ENCODE data around the gene SLC2A6. TPM values are rescaled to one million over a fixed set of nuclear protein-coding genes. Genes with fewer than 3 reads are reported as not detected.

Gene SLC2A6
- total RNA-seq, 1 donor from 2014 or later = 4.1 TPM

DNA sequence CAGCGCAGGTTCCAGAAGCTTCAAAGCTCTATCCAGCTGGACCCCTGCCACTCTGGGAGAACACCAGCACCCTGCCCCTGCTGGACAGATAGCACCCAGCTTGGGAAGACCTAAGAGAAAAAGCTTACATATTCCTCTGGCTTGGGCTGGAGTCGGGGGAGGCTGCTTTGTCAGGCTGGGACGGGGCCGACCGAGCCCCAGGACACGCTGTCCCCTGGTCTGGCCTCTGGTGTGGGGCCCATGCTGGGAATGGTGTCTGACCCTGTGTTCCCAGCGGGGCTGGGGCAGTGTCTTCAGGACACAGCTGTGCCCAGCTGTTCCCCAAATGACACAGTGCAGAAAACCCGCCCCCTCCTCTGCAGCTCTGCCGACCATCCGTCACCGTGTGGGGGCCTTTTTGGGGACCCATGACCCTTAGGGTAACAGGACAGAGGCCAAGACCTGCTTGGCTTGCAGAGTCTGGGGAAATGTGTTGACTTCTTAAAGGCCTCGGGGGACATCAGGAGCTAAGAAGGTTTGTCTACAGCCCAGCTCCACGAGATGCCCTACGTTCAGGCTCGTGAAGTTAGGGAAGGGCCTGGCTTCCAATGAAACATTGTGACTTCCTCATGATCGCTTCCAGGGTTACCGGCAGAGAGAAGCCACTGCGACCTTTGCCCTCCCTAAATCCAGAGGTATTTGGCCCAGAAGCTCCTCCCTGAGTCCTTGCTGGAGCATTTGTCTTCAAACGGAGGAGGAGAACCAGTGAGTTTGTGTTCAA lies 20.4 kb upstream of the SLC2A6 start:
- DNase-seq (ENCODE audit: low spot score) = no peak
- intact Hi-C loops (cut with micrococcal nuclease) = no loop called here
- Mint-ChIP-seq H3K27ac (no peak overlapping the region), H3K4me3 (no peak overlapping the region), H3K9me3 (peaks cover 30% of the 10 kb centered on the region), H3K4me1 (ENCODE audit: low read depth) (no peaks in the 10 kb centered on the region), H3K36me3 (ENCODE audit: low read depth) (no peaks in the 10 kb centered on the region), H3K27me3 (ENCODE audit: insufficient read depth) (no peaks in the 10 kb centered on the region)

DNA sequence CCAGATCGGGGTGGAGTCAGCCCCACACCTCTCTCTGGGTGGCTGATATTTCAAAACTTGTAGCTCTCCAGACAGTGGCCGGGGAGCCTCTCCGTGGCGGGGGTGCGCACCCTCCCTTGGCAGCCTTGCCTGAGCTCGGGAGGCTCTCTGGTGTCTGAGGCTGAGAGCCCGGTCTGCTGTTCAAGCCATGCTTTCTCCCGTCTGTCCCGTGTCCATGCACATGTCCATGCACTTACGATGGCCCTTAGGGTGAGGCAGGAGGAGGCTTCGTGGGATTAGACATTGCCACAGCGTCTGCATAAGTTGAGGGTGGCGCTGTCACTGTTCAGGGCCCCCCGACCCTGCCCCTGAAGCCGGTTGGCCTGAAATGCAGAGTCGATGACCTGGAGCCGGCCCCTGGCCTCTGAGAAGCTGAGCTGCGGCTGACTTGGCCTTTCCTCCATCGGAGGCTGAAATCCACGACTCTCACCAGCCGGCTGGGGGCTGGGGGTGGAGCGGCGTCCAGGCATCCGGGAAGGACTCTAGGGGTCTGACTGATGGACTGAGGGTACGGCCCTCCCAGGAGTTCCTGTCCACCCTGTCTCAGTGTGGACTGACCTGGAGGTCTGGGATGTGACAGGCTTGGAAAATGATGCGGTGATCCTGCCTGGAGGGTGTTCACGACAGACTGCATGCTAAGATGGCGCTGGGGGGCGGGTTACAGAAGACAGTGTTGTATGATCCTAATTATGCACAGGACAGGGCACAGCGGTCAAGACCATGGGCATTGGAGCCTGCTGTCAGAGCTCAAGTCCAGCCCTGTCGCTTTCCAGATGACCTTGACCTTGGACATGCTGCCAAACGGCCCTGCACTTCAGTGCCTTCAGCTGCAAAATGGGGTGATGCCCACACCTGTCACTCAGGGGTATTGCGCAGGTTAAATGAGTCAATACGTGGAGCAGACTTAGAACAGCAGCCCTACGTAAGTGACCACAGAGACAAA lies 18.3 kb upstream of the SLC2A6 start:
- Mint-ChIP-seq H3K4me1 (ENCODE audit: low read depth) (no peaks in the 10 kb centered on the region), H3K36me3 (ENCODE audit: low read depth) (no peaks in the 10 kb centered on the region), H3K9me3 (peaks cover 21% of the 10 kb centered on the region), H3K27me3 (ENCODE audit: insufficient read depth) (no peaks in the 10 kb centered on the region), H3K27ac (no peak overlapping the region), H3K4me3 (no peak overlapping the region)
- intact Hi-C loops (cut with micrococcal nuclease) = no loop called here
- no peak for DNase-seq (ENCODE audit: low spot score)

DNA sequence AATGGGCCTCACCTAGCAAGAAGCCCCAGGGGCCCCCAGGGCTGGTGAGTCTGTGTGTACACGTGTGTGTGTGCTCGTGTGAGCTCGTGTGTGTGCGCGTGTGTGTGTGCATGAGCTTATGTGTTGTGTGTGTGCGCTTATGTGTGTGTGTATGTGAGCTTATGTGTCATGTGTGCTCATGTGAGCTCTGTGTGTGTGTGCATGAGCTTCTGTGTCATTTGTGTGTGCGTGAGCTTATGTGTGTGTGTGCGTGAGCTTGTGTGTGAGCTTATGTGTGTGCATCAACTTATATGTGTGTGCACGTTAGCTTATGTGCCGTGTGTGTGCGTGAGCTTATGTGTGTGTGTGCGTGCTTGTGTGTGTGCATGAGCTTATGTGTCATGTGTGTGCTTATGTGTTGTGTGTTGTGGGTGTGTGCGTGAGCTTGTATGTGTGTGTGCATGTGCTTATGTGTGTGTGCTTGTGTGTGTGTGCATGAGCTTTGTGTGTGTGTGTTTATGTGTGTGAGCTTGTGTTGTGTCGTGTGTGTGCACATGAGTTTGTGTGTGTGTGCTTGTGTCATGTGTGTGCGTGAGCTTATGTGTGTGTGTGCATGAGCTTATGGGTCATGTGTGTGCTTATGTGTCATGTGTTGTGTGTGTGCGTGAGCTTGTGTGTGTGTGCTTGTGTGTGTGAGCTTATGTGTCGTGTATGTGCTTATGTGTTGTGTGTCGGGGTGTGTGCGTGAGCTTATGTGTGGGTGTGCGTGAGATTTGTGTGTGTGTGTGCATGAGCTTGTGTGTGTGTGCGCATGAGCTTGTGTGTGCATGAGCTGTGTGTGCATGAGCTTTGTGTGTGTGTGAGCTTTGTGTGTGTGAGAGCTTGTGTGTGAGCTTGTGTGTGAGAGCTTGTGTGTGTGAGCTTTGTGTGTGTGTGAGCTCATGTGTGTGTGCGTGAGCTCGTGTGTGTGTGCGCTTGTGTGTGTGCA lies 16.7 kb upstream of the SLC2A6 start:
- Mint-ChIP-seq H3K9me3 (peaks cover 5% of the 10 kb centered on the region), H3K4me1 (ENCODE audit: low read depth) (no peaks in the 10 kb centered on the region), H3K27me3 (ENCODE audit: insufficient read depth) (no peaks in the 10 kb centered on the region), H3K27ac (no peak overlapping the region), H3K4me3 (no peak overlapping the region), H3K36me3 (ENCODE audit: low read depth) (no peaks in the 10 kb centered on the region)
- no peak for DNase-seq (ENCODE audit: low spot score)
- intact Hi-C loops (cut with micrococcal nuclease) = no loop called here

DNA sequence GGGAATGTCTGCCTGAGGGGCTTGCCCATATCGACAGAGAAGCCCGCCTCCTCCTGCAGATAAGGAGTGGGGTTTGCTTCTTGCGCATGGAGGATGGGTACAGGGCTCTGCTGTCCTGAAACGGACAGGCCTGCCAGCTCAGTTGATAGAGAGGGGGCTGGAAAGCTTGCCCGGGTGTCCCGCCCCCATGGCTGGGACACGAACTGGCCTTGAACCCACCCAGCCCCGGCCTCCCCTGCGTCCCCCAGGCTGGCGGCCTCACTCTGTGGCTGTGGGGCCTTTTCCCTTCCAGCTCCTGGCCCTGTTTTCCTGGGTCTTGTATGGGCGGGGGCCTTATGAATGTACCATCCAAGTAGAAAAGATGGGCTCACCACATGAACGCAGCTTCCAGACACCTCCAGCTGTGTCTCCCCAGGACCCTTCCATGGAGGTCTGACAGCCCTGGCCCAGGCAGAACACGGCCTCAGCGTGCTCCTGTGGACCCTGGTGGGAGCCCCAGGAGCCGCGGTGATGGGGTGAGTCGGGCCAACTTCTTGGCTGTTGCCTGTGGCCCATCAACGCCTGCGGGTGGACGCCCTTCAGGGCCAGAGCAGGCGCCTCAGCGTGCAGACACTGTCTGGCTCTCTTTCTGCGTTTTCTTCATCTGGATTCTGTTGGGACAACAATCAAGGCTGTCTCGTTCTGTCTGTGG lies 15.9 kb upstream of the SLC2A6 start:
- H3K9me3 Mint-ChIP-seq = no peaks in the 10 kb centered on the region
- DNase-seq (ENCODE audit: low spot score) = no peak
- H3K27me3 Mint-ChIP-seq (ENCODE audit: insufficient read depth) = no peaks in the 10 kb centered on the region

DNA sequence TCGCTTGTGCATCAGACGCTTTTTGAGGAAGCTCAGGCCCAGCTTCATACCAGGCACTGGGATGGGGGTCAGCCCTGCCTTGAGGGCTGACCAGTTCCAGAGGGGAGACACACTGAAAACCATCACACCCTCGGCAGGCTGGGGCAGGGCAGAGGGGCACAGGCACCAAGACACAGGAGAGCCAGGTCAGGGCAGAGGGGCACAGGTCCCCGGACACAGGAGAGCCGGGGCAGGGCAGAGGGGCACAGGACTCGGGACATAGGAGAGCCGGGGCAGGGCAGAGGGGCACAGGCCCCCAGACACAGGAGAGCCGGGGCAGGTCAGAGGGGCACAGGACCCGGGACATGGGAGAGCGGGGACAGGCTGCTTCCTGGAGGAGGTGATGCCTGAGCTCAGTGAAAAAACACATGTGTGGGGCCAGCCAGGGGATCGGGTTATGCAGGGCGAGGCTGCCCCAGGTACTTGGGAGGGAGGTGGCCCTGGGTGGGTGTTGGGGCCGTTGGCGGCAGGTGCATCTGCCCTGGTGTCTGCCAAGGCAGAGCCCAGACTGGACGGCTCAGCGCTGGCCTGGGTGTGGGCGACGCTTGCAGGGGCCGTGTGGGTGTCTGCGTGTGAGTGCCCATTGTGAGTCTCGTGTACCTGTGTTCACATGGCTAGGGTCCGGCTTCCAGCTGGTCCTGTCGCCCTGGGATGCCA lies 15.1 kb upstream of the SLC2A6 start:
- no peak for DNase-seq (ENCODE audit: low spot score)
- H3K27me3 Mint-ChIP-seq (ENCODE audit: insufficient read depth) = no peaks in the 10 kb centered on the region
- H3K36me3 Mint-ChIP-seq (ENCODE audit: low read depth) = no peaks in the 10 kb centered on the region
- H3K9me3 Mint-ChIP-seq = no peaks in the 10 kb centered on the region
- no peaks in the 10 kb centered on the region for H3K4me1 Mint-ChIP-seq (ENCODE audit: low read depth)
- intact Hi-C loops (cut with micrococcal nuclease) = no loop called here
- no peak overlapping the region for H3K4me3 Mint-ChIP-seq
- H3K27ac Mint-ChIP-seq = no peak overlapping the region

More for the DNA sequence above, 15.9 kb upstream of the SLC2A6 start:
- no peaks in the 10 kb centered on the region for H3K36me3 Mint-ChIP-seq (ENCODE audit: low read depth)
- no peak overlapping the region for H3K4me3 Mint-ChIP-seq
- no peak overlapping the region for H3K27ac Mint-ChIP-seq
- intact Hi-C loops (cut with micrococcal nuclease) = no loop called here
- no peaks in the 10 kb centered on the region for H3K4me1 Mint-ChIP-seq (ENCODE audit: low read depth)

DNA sequence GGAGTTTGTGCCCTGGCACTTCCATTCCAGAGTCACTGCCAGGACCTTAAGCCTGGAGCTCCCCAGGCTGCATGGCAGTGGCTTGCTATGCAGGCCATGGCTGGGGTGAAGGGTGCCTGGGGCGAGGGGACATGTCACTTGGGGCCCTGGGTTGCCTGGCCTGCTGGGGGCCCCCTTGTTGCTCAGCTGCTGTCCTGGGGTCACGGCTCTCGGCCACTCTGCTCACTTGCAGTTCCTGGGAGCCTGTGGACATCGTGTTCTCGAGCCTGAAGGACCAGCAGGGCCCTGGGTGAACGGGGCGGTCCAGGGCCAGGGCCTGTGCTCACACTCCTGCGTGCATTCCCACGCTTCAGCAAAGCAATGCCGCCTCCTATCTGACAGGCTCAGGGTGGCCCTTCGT lies 14.5 kb upstream of the SLC2A6 start:
- Mint-ChIP-seq H3K4me1 (ENCODE audit: low read depth) (no peaks in the 10 kb centered on the region), H3K9me3 (no peaks in the 10 kb centered on the region), H3K27ac (no peak overlapping the region), H3K27me3 (ENCODE audit: insufficient read depth) (no peaks in the 10 kb centered on the region), H3K36me3 (ENCODE audit: low read depth) (no peaks in the 10 kb centered on the region), H3K4me3 (no peak overlapping the region)
- no peak for DNase-seq (ENCODE audit: low spot score)
- intact Hi-C loops (cut with micrococcal nuclease) = no loop called here

DNA sequence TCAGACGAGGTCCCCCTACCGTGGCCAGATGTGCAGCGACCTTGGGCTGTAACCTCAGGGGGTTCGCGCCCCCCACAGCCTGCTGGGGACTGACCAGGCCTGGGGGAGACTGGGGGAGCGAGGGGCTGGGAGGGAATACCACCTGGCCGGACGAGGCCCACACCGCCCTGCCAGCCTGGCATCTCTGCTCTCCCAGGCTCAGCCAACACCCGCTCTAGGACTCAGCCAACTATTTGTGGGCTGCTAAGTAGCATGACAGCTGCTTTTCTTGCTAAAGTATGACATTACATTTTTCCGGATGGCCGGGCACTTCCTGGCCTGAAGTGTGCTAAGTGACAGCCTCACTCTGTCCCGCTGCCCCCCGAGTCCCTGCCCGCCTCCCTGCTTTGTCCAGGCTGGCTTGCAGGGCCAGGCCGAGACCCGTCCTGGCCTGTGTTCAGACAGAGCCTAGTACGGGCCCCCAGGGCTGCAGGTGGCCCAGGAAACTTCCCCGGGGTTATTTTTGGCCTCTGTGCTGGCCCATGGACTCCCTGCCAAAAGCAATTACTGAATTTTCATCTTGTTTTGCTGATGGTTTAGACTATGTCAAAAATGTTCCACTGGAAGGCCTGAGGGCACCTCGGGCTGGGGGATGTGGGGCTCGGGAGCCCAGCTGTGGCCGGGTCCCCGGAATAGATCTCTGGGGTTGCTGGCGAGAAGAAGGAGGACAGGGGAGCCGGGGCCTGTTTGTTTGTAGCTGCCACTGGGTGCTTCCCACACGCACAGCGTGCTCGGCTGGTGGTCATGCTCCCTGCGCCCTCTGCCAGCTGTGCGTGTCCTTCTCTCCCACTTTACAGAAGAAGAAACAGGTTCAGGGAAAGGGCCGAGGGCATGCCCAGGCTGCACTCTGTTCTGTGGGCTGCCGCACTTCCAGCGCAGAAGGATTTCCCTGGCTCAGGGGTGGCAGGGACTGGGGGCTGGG lies 13.4 kb upstream of the SLC2A6 start:
- Mint-ChIP-seq H3K4me1 (ENCODE audit: low read depth) (no peaks in the 10 kb centered on the region), H3K27me3 (ENCODE audit: insufficient read depth) (no peaks in the 10 kb centered on the region), H3K27ac (no peak overlapping the region), H3K9me3 (no peaks in the 10 kb centered on the region), H3K4me3 (no peak overlapping the region), H3K36me3 (ENCODE audit: low read depth) (no peaks in the 10 kb centered on the region)
- DNase-seq (ENCODE audit: low spot score) = no peak
- intact Hi-C loops (cut with micrococcal nuclease) = no loop called here

DNA sequence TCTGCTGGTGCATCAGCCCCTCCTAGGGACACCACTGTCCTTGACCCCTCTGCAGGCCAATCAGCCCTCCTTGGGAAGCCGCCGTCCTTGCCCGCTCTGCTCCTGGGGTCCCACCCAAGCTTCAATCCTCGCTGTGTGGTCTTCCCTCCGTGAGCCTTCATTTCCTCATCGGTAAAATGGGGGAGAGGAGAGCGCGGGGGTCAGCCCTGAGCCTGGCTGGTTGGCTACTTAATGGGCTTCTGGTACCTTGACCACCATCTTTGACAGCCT lies 12.7 kb upstream of the SLC2A6 start:
- DNase-seq (ENCODE audit: low spot score) = no peak
- no peaks in the 10 kb centered on the region for H3K27me3 Mint-ChIP-seq (ENCODE audit: insufficient read depth)
- intact Hi-C loops (cut with micrococcal nuclease) = no loop called here
- no peak overlapping the region for H3K27ac Mint-ChIP-seq
- no peaks in the 10 kb centered on the region for H3K9me3 Mint-ChIP-seq
- no peaks in the 10 kb centered on the region for H3K4me1 Mint-ChIP-seq (ENCODE audit: low read depth)
- no peak overlapping the region for H3K4me3 Mint-ChIP-seq
- H3K36me3 Mint-ChIP-seq (ENCODE audit: low read depth) = no peaks in the 10 kb centered on the region

DNA sequence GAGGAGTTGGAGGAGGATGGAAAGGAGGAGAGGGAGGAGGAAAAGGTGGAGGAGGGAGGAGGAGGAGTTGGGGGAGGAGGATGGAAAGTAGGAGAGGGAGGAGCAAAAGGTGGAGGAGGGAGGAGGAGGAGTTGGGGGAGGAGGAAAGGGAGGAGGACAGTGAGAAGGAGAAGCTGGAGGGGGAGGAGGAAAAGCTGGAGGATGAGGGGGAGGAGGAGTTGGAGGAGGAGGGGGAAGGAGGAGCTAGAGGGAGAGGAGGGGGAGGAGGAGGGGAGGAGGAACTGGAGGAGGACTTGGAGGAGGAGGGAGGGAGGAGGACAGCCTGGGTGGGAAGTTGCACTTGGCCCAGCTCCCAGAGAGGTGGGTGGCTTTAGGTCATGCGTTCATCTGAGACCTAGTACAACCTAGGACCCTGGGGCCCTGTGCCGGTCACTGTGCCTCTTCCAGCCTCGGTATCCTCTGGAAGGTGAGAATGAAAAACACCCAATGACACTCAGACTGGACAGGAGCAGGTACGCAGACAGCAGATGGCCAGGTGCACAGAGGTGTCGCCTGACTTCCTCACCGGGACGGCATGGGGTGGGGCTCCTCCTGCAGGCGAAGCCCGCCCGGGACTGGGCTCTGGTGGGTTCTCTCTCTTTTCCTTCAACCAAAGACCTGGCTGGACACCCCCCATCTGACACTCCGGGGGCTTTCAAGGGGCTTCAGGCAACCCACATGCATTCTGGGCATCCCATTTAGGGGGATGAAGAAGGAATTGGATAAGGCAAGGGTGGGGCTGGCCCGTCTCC lies 12.2 kb upstream of the SLC2A6 start:
- Mint-ChIP-seq H3K36me3 (ENCODE audit: low read depth) (no peaks in the 10 kb centered on the region), H3K27ac (no peak overlapping the region)

DNA sequence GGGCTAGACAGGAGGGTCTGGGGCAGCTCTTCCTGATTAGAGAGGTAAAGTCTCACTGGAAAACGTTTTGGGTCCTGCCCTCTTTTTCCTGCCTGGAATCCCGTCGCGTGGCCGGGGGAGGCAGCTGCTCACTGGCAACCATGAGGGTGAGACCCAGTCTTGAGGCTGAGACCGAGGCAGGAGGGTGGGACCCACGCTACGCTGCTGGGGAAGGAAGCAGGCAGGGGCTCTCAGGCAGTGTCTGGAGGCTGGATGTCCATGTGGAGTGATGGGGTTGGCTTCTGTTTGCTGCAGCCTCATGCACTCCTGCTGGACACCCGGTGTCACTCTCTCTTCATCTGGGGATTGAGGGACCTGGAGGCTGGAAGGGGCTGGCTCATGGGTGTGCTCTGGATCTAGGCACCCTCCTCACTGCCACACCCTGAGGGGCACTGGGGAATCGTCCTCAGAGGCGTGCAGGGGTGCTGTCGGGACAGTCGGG lies 11.3 kb upstream of the SLC2A6 start:
- no peaks in the 10 kb centered on the region for H3K27me3 Mint-ChIP-seq (ENCODE audit: insufficient read depth)
- DNase-seq (ENCODE audit: low spot score) = no peak
- H3K4me3 Mint-ChIP-seq = no peak overlapping the region
- H3K27ac Mint-ChIP-seq = no peak overlapping the region
- H3K36me3 Mint-ChIP-seq (ENCODE audit: low read depth) = no peaks in the 10 kb centered on the region
- H3K4me1 Mint-ChIP-seq (ENCODE audit: low read depth) = peaks cover 6% of the 10 kb centered on the region
- no peaks in the 10 kb centered on the region for H3K9me3 Mint-ChIP-seq
- intact Hi-C loops (cut with micrococcal nuclease) = no loop called here

More for the DNA sequence above, 12.2 kb upstream of the SLC2A6 start:
- no peak for DNase-seq (ENCODE audit: low spot score)
- Mint-ChIP-seq H3K27me3 (ENCODE audit: insufficient read depth) (no peaks in the 10 kb centered on the region), H3K4me3 (no peak overlapping the region), H3K4me1 (ENCODE audit: low read depth) (peaks cover 5% of the 10 kb centered on the region), H3K9me3 (no peaks in the 10 kb centered on the region)
- intact Hi-C loops (cut with micrococcal nuclease) = no loop called here
